ENCODE results near the gene COX19.

DNA sequence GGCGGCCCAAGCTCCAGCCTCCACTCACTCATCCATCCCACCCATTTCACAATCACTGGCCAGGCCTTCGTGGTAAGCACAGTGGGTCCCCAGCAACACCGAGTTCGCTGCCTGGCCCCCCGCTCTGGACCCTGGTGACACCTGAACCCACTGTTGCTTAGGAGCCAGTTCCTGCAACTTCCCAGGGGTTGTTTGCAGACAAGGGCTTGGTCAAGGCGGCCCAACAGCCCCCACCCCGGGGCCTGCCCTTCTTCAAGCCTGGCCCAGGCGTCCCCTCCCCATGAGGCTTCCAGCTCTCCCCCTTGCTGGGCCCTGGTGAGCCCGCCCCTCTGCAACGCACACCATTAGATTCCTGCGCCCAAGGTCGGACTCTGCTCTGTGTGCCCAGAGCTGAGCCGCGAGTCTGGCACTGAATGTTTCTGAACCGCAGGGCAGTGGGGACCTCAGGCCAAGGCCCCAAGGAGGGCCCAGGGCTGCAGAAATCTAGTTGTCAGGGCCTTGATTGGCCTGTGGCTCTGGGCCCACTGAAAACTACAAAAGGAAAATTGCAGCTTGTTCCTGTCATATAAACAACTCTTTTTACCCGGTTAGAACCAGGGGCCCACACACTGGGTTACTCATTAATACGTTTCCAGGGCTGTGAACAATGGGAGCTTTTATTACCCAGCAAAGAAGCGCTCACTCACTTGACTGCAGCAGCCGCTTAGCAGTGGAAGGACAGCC is 2.1 kb upstream of the COX19 start:
- TF ChIP-seq, protein P1, sequence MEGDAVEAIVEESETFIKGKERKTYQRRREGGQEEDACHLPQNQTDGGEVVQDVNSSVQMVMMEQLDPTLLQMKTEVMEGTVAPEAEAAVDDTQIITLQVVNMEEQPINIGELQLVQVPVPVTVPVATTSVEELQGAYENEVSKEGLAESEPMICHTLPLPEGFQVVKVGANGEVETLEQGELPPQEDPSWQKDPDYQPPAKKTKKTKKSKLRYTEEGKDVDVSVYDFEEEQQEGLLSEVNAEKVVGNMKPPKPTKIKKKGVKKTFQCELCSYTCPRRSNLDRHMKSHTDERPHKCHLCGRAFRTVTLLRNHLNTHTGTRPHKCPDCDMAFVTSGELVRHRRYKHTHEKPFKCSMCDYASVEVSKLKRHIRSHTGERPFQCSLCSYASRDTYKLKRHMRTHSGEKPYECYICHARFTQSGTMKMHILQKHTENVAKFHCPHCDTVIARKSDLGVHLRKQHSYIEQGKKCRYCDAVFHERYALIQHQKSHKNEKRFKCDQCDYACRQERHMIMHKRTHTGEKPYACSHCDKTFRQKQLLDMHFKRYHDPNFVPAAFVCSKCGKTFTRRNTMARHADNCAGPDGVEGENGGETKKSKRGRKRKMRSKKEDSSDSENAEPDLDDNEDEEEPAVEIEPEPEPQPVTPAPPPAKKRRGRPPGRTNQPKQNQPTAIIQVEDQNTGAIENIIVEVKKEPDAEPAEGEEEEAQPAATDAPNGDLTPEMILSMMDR (IDR thresholded peaks at IDR 0.05 in 2 of 3, conservative IDR thresholded peaks at IDR 0.05 in 1 of 3; ENCODE audit: borderline replicate concordance in 1 of 3, insufficient read depth in 1 of 3, low read depth in 2 of 3, low read length in 2 of 3) = no peak
- TF ChIP-seq YY1 (IDR thresholded peaks at IDR 0.05; ENCODE audit: extremely low read depth, insufficient replicate concordance, low read depth, low read length) (no peak), RAD21 (IDR thresholded peaks at IDR 0.05; ENCODE audit: low read depth) (no peak)
- TF ChIP-seq, protein P2, sequence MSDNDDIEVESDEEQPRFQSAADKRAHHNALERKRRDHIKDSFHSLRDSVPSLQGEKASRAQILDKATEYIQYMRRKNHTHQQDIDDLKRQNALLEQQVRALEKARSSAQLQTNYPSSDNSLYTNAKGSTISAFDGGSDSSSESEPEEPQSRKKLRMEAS (IDR thresholded peaks at IDR 0.05) = no peak

Data from HCT116 (cell line).